ENCODE results near the gene ADAMTS8.

ADAMTS8 gene

DNA sequence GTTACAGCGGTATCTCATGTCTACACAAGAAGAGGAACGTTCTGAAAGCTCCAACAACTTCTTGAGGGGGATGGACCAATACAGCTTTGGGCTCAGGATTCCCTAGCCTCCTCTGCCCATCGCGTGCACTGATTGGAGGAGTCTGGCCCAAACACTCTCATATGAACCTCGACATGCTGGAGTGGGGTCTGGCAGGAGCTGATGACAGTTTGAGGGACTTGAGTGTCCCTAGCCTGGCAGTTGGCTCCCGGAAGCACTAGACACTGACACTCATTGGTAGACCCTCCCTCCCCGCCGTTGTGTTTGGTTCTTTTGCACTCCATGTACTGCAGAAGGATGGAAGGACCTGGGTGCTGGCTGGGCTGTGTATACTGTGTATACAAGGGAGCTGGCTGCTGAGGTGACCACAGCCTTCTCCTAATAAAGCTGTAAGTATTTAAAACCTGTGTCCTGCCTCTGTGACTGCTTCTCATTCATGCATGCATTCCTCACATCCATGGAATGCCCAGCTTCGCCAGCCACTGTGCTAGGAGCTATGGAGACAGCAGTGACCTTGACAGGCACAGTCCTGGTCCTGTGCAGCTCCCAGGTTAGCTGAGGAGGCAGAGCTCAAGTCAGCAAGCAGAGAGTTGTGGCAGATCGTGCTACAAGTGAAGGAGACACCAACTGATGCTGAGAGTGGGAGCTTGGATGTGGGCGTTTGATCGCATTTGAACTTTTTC is 48.0 kb upstream of the ADAMTS8 start:
- Histone ChIP-seq H4K20me1 (ENCODE audit: insufficient read depth, low read length) (no peaks in the 10 kb centered on the region), H3K27ac (ENCODE audit: low read length) (no peak overlapping the region)

DNA sequence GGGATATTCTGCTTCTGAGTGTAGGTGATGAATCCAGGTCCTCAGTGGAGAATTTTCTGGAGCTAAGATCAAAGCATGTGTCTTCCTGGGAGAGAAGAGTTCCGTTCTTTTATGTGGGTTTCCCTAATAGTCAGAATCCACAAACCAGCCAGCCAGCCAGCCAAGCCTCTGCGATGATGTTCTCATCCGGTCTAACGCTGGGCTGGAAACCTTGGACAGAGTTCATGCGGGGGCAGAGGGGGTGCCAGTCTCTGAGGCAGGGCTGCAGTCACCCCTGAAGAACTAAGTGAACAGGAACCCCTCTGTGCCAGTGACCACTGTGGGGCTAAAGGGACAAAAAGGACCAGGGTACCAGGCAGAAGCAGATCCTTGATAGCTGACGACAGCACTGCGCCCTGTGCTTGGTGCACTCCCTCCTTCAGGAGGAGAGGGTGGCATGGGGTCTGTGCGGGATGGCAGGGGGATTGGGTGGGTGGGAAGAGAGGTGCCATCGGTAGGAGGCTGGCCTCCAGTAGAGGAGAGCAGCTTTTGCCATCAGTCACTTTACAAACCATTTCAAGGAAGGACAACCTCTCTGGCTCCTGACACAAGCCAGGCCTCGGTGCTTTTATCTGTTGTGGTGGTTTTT is 47.1 kb upstream of the ADAMTS8 start:
- Histone ChIP-seq H3K36me3 (replicated peaks; ENCODE audit: insufficient read depth, low read length) (no peaks in the 10 kb centered on the region), H3K27ac (ENCODE audit: low read length) (no peak overlapping the region), H3K9me2 (replicated peaks; ENCODE audit: insufficient read depth, low read length) (no peaks in the 10 kb centered on the region), H4K20me1 (ENCODE audit: insufficient read depth, low read length) (no peaks in the 10 kb centered on the region), H3K79me2 (ENCODE audit: low read length) (no peaks in the 10 kb centered on the region), H3K4me1 (ENCODE audit: low read length) (no peaks in the 10 kb centered on the region), H3K4me2 (ENCODE audit: low read depth, low read length) (no peak overlapping the region), H3K9ac (ENCODE audit: low read length) (no peak overlapping the region), H3F3A (ENCODE audit: insufficient read depth, low read length) (no peaks in the 10 kb centered on the region), H2AFZ (ENCODE audit: low read length) (no peak overlapping the region), H3K9me3 (replicated peaks; ENCODE audit: insufficient read depth, low read length) (no peaks in the 10 kb centered on the region), H3K27me3 (replicated peaks; ENCODE audit: insufficient read depth, low read length) (no peaks in the 10 kb centered on the region), H3K4me3 (ENCODE audit: low read length) (no peak overlapping the region)
- no peak for TF ChIP-seq EZH2 (optimal IDR thresholded peaks at IDR 0.05; ENCODE audit: low read depth, low read length)
- no peak for TF ChIP-seq EZH2phosphoT487 (IDR thresholded peaks at IDR 0.05; ENCODE audit: low read length)
- TF ChIP-seq, protein P1, sequence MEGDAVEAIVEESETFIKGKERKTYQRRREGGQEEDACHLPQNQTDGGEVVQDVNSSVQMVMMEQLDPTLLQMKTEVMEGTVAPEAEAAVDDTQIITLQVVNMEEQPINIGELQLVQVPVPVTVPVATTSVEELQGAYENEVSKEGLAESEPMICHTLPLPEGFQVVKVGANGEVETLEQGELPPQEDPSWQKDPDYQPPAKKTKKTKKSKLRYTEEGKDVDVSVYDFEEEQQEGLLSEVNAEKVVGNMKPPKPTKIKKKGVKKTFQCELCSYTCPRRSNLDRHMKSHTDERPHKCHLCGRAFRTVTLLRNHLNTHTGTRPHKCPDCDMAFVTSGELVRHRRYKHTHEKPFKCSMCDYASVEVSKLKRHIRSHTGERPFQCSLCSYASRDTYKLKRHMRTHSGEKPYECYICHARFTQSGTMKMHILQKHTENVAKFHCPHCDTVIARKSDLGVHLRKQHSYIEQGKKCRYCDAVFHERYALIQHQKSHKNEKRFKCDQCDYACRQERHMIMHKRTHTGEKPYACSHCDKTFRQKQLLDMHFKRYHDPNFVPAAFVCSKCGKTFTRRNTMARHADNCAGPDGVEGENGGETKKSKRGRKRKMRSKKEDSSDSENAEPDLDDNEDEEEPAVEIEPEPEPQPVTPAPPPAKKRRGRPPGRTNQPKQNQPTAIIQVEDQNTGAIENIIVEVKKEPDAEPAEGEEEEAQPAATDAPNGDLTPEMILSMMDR (IDR thresholded peaks at IDR 0.05; ENCODE audit: low read length) = no peak
- no peak for DNase-seq

More for the DNA sequence above, 48.0 kb upstream of the ADAMTS8 start:
- Histone ChIP-seq H3K4me2 (ENCODE audit: low read depth, low read length) (no peak overlapping the region), H3K4me3 (ENCODE audit: low read length) (no peak overlapping the region), H2AFZ (ENCODE audit: low read length) (no peak overlapping the region), H3K79me2 (ENCODE audit: low read length) (no peaks in the 10 kb centered on the region), H3K4me1 (ENCODE audit: low read length) (no peaks in the 10 kb centered on the region), H3K9me3 (replicated peaks; ENCODE audit: insufficient read depth, low read length) (no peaks in the 10 kb centered on the region), H3K9ac (ENCODE audit: low read length) (no peak overlapping the region), H3K36me3 (replicated peaks; ENCODE audit: insufficient read depth, low read length) (no peaks in the 10 kb centered on the region), H3K9me2 (replicated peaks; ENCODE audit: insufficient read depth, low read length) (no peaks in the 10 kb centered on the region), H3K27me3 (replicated peaks; ENCODE audit: insufficient read depth, low read length) (no peaks in the 10 kb centered on the region), H3F3A (ENCODE audit: insufficient read depth, low read length) (no peaks in the 10 kb centered on the region)
- DNase-seq = no peak
- TF ChIP-seq, protein P1 (IDR thresholded peaks at IDR 0.05; ENCODE audit: low read length) = no peak
- TF ChIP-seq EZH2phosphoT487 (IDR thresholded peaks at IDR 0.05; ENCODE audit: low read length) (no peak), EZH2 (optimal IDR thresholded peaks at IDR 0.05; ENCODE audit: low read depth, low read length) (no peak)

DNA sequence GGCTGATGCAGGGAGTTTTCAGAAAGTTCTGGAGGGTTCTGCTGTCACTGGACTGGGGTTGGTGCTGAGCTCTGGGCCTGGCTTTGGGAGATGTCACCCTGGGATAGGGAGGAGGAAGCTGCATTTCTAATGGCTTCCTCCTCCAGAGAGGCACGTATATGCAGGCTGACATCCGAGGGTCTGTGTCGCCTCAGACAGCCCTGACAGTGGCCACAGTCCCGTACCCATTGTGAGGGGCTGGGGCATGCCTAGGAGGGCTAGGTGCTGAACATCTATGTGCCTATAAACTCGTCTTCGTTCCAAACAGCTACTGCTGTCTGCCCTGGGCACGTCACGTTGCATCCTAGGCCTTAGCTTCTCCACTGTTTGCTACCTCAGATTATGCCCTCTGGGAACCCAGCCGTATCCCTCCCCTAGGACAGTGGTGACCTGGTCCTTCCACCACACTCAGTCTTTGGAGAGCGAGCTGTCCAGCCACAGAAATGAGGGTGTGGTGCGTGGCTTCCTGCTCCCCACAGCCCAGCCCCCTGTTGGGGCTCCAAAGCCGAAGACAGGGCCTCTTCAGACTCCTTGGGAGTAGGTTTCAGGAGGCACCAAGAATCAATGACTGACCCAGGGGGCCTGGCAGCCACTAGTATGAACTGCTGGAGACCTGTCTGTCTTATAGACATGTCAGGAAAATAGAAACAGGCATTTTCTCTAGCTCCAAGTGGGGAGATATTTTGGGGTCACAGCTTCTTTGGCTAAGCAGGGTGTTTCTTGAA is 46.4 kb upstream of the ADAMTS8 start:
- H3K4me3 ChIP-seq (ENCODE audit: low read length) = no peak overlapping the region
- no peaks in the 10 kb centered on the region for H3K27me3 ChIP-seq (replicated peaks; ENCODE audit: insufficient read depth, low read length)
- no peaks in the 10 kb centered on the region for H3F3A ChIP-seq (ENCODE audit: insufficient read depth, low read length)
- H3K4me2 ChIP-seq (ENCODE audit: low read depth, low read length) = no peak overlapping the region
- TF ChIP-seq, protein P1 (IDR thresholded peaks at IDR 0.05; ENCODE audit: low read length) = no peak
- no peak for TF ChIP-seq EZH2 (optimal IDR thresholded peaks at IDR 0.05; ENCODE audit: low read depth, low read length)
- no peak overlapping the region for H2AFZ ChIP-seq (ENCODE audit: low read length)
- no peak for DNase-seq
- no peaks in the 10 kb centered on the region for H3K9me3 ChIP-seq (replicated peaks; ENCODE audit: insufficient read depth, low read length)
- H3K4me1 ChIP-seq (ENCODE audit: low read length) = no peaks in the 10 kb centered on the region
- no peak overlapping the region for H3K27ac ChIP-seq (ENCODE audit: low read length)
- H3K36me3 ChIP-seq (replicated peaks; ENCODE audit: insufficient read depth, low read length) = no peaks in the 10 kb centered on the region
- H3K9ac ChIP-seq (ENCODE audit: low read length) = no peak overlapping the region
- no peaks in the 10 kb centered on the region for H3K79me2 ChIP-seq (ENCODE audit: low read length)
- H3K9me2 ChIP-seq (replicated peaks; ENCODE audit: insufficient read depth, low read length) = no peaks in the 10 kb centered on the region
- H4K20me1 ChIP-seq (ENCODE audit: insufficient read depth, low read length) = no peaks in the 10 kb centered on the region

All from MM.1S (cell line).